K562 (cell line): ENCODE measurements around the gene DYRK1A. TPM values are rescaled to one million over a fixed set of nuclear protein-coding genes. Genes with fewer than 3 reads are reported as not detected.

Source experiments
- ATAC-seq: fragments of 200-7000 bp; cut with Tn5 transposase; 3 replicates; pipeline ENCODE4 v1.9.1; 2020; ENCODE audit warnings: moderate library complexity
- BruUV-seq: library from RNA; stranded (reverse); fragments of 400-500 nt; replicated peaks from 2 replicates; lab custom pipeline; 2021; lab: Mats Ljungman, UMichigan
- CTCF ChIA-PET: fragments of 300-600 bp; formaldehyde crosslinking; extraction: SDS; loops from one replicate; lab custom pipeline; 2021; ENCODE audit warnings: low intra/inter-chr PET ratio; lab: Yijun Ruan, JAX
- POLR2A ChIA-PET: fragments of 300-600, 350-650 bp; sonication (Branson Sonifier 250); formaldehyde crosslinking; extraction: SDS; loops from one replicate; lab custom pipeline; 2021; ENCODE audit warnings: antibody characterized with exemption, inconsistent platforms; lab: Yijun Ruan, JAX
- DNase-seq, 4 experiments: peaks; one replicate each; pipeline versions ENCODE4 v3.0.0 to v3.0.0-alpha.2; 2011 to 2018; ENCODE audit warnings: low spot score in 3 of 4, mixed read lengths in 3 of 4; ENCODE audit errors: extremely low read depth in 1 of 4
- FAIRE-seq: peaks from 2 replicates; lab custom pipeline; 2011; peaks lifted over from hg19 to GRCh38; lab: Jason Lieb, UNC
- H2AFZ ChIP-seq: 2 replicates; pipeline ENCODE4 v1.6.0; 2011; ENCODE audit warnings: low read depth, low read length, control low read depth, inconsistent platforms
- H3K27ac ChIP-seq: fragments of 200-600 bp; 3 replicates; pipeline ENCODE4 v1.8.0; 2011; ENCODE audit warnings: low read depth, mild to moderate bottlenecking, control low read depth, inconsistent platforms, low read length, moderate library complexity, mixed read lengths; ENCODE audit errors: extremely low read depth
- H3K27me3 ChIP-seq, 2 experiments: fragments of 300-600 bp in 1 of 2; 2 replicates in 1 of 2; 3 replicates in 1 of 2; pipeline versions ENCODE4 v1.6.0 to v1.8.0; 2011; ENCODE audit warnings: inconsistent platforms in 2 of 2, low read length in 2 of 2, mild to moderate bottlenecking in 1 of 2, mixed read lengths in 1 of 2, moderate library complexity in 1 of 2; ENCODE audit not compliant: control insufficient read depth in 2 of 2, insufficient read depth in 2 of 2
- H3K36me3 ChIP-seq: fragments of 300-600 bp; 3 replicates; pipeline ENCODE4 v1.8.0; 2011; ENCODE audit warnings: mild to moderate bottlenecking, low read length, inconsistent platforms; ENCODE audit not compliant: control insufficient read depth, insufficient read depth
- H3K4me1 ChIP-seq, 2 experiments: fragments of 200-600 bp in 1 of 2; replicated peaks in 1 of 2; 2 replicates in 1 of 2; 3 replicates in 1 of 2; pipeline versions ENCODE4 v1.5.1 to v1.8.0; 2011; ENCODE audit warnings: inconsistent platforms in 2 of 2, low read length in 2 of 2, mild to moderate bottlenecking in 1 of 2, mixed read lengths in 1 of 2, moderate library complexity in 1 of 2; ENCODE audit not compliant: control insufficient read depth in 2 of 2, insufficient read depth in 2 of 2
- H3K4me2 ChIP-seq: 2 replicates; pipeline ENCODE4 v1.6.1; 2011; ENCODE audit warnings: low read length, control low read depth, inconsistent platforms, mixed read lengths; ENCODE audit not compliant: insufficient read depth
- H3K4me3 ChIP-seq: fragments of 200-600 bp; sonication (generic), shearing (Covaris generic); 2 replicates; pipeline ENCODE4 v1.5.1; 2016; ENCODE audit warnings: control low read depth, inconsistent platforms
- H3K79me2 ChIP-seq: fragments of 200-600 bp; 3 replicates; pipeline ENCODE4 v1.8.0; 2011; ENCODE audit warnings: low read length, inconsistent platforms; ENCODE audit not compliant: control insufficient read depth, insufficient read depth
- H3K9ac ChIP-seq, 2 experiments: 2 replicates each; pipeline versions ENCODE4 v1.6.0 to v1.6.1; 2011; ENCODE audit warnings: low read depth in 2 of 2, low read length in 2 of 2, control low read depth in 1 of 2, inconsistent platforms in 1 of 2, mild to moderate bottlenecking in 1 of 2, mixed read lengths in 1 of 2; ENCODE audit not compliant: insufficient read depth in 1 of 2
- H3K9me1 ChIP-seq: one replicate; pipeline ENCODE4 v1.6.0; 2011; ENCODE audit warnings: inconsistent platforms, mild to moderate bottlenecking, low read length, moderate library complexity; ENCODE audit not compliant: control insufficient read depth, insufficient read depth
- H3K9me3 ChIP-seq: replicated peaks from 2 replicates; pipeline ENCODE4 v1.5.1; 2011; ENCODE audit warnings: low read depth, low read length, inconsistent platforms; ENCODE audit not compliant: control insufficient read depth, insufficient read depth
- H4K20me1 ChIP-seq: replicated peaks from 2 replicates; pipeline ENCODE4 v1.6.1; 2011; ENCODE audit warnings: low read length, inconsistent platforms, mixed read lengths; ENCODE audit not compliant: control insufficient read depth, insufficient read depth
- CBX3 ChIP-seq, 2 experiments: IDR thresholded peaks; 1 replicate in 1 of 2; 2 replicates in 1 of 2; pipeline ENCODE4 v1.6.1; 2012; ENCODE audit warnings: inconsistent platforms in 2 of 2, low read length in 2 of 2, borderline replicate concordance in 1 of 2, control low read depth in 1 of 2
- CC2D1A ChIP-seq: fragments of 450-650 bp; IDR thresholded peaks from 2 replicates; pipeline ENCODE4 v1.6.1; 2017; ENCODE audit warnings: mild to moderate bottlenecking
- CHAMP1 ChIP-seq: fragments of 450-650 bp; IDR thresholded peaks from 2 replicates; pipeline ENCODE4 v1.6.1; 2016; ENCODE audit warnings: mild to moderate bottlenecking
- CHD2 ChIP-seq: IDR thresholded peaks from 2 replicates; pipeline ENCODE4 v1.6.1; 2011; ENCODE audit warnings: low read depth, low read length
- PHF20 ChIP-seq: fragments of 450-650 bp; IDR thresholded peaks from 2 replicates; pipeline ENCODE4 v1.6.1; 2018; ENCODE audit not compliant: partially characterized antibody
- POLR2H ChIP-seq: IDR thresholded peaks from 2 replicates; pipeline ENCODE4 v1.6.1; 2016; ENCODE audit warnings: missing genetic modification characterization, low read depth, mild to moderate bottlenecking, control low read depth, missing compliant biosample characterization, moderate library complexity
- TBP ChIP-seq: optimal IDR thresholded peaks from 2 replicates; pipeline ENCODE3; 2011; ENCODE audit warnings: low read depth, low read length, improper control_type of control experiment
- ZNF764 ChIP-seq: fragments of 250-450 bp; sonication (Bioruptor Pico); IDR thresholded peaks from 2 replicates; pipeline ENCODE4 v1.4.0; 2020; ENCODE audit warnings: low read depth, mild to moderate bottlenecking, moderate library complexity
- whole genome bisulfite sequencing: fragments of 100-300 bp; shearing (Covaris generic); methylation state at CpG from one replicate; pipeline ENCODE4 v1.1.6; 2016; ENCODE audit warnings: low coverage, mixed read lengths; ENCODE audit not compliant: insufficient coverage; ENCODE audit errors: missing lambda C conversion rate; 5-methylcytosine and 5-hydroxymethylcytosine counted together
- in situ Hi-C: fragments of 300-500 bp; cut with MboI; formaldehyde crosslinking; loops from 4 replicates; pipeline ENCODE4 v1.15.0; 2018; ENCODE audit warnings: inconsistent platforms, mixed read lengths
- intact Hi-C: fragments of 100-400 bp; cut with micrococcal nuclease; formaldehyde crosslinking; loops from 2 replicates; pipeline ENCODE4 v1.14.2; 2022
- polyA plus RNA-seq, 8 experiments: library from polyadenylated mRNA; depleted of rRNA in 4 of 8; stranded (reverse) in 5 of 8; unstranded in 3 of 8; fragments of >200 nt; fragmentation: Nextera tagmentation in 2 of 8; fragmentation: Illumina TruSeq in 1 of 8; extraction: Ambion mirVana in 2 of 8; extraction: Trizol in 1 of 8; gene quantifications; 2 replicates each; pipeline versions ENCODE4 v1.2.1 to v1.2.3, GENCODE V29; 2011 to 2014; ENCODE audit warnings: inconsistent platforms in 1 of 8, missing spikeins in 1 of 8
- total RNA-seq, 7 experiments: library from RNA; depleted of rRNA in 6 of 7; stranded (reverse); fragments of >200 nt in 6 of 7; fragmentation: Illumina TruSeq in 2 of 7; extraction: Trizol in 2 of 7; gene quantifications; 2 replicates each; pipeline versions ENCODE4 v1.2.1 to v1.2.3, GENCODE V29; 2011 to 2021; ENCODE audit warnings: low replicate concordance in 1 of 7

DYRK1A gene
- total and polyA plus RNA-seq, 9 of the 15 experiments (the other 6 are each of a cell fraction or from before 2014, with no cell fraction given): 3.7 to 64.8 (median 42.3) TPM

DNA sequence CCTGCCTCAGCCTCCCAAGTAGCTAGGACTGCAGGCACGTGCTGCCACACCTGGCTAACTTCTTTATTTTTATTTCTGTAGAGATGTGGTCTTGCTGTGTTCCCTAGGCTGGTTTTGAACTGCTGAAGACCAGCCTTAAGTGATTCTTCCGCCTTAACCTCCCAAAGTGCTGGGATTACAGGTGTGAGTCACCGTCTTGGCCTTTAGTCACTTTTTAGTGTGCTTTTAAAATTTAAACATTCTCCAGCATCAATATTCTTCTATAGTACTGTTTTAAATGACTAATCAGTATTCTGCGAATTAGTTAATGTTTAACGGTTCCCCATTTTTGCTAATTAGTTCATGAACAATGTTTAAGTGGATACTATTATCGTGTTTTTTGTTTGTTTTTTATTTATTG is 60.6 kb downstream of the DYRK1A start:
- DNase-seq: no peak
- Histone ChIP-seq H2AFZ (no peak overlapping the region), H3K9me1 (no peaks in the 10 kb centered on the region), H3K4me2 (no peak overlapping the region), H3K4me1 (peaks cover 0 to 7% of the 10 kb centered on the region in 2 experiments; a peak in 2 of 5 replicates), H3K27ac (no peak overlapping the region), H4K20me1 (peaks cover 4% of the 10 kb centered on the region; the same call in 1 of the 2 replicates), H3K79me2 (peaks cover 97% of the 10 kb centered on the region), H3K9me3 (no peaks in the 10 kb centered on the region), H3K9ac (no peak overlapping the region), H3K27me3 (no peaks in the 10 kb centered on the region), H3K4me3 (no peak overlapping the region)
- no peak for FAIRE-seq
- ChIA-PET CTCF (no interaction called here), POLR2A (interaction anchor here (0.6 kb wide), 1 partner anchor 18 kb away, joined by 4 read pairs; no protein-coding TSS in a partner anchor)
- 73% methylated on average over 6 of the region's 6 CpGs for WGBS
- no TSS peak for BruUV-seq
- in situ Hi-C loops (no loop called here), intact Hi-C loops (no loop called here)
- TF ChIP-seq POLR2H (tag): no peak
- no peak for TF ChIP-seq ZNF764
- TF ChIP-seq, all 486 proteins: peak for 0
- ATAC-seq: no peak
- H3K36me3 ChIP-seq: peaks cover 83% of the 10 kb centered on the region

DNA sequence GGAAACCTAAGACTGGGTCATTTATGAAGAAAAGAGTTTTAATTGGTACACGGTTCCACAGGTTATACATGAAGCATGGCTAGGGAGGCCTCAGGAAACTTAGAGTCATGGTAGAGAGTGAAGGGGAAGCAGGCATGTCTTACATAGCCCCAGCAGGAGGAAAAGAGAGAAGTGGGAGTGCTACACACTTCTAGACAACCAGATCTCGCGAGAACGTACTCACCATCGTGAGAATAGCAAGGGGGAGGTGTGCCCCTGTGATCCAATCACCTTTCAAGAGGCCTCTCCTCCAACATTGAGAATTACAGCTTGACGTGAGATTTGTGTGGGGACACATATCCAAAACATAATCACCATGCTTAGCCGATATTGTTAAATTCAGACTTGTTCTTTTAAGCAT is 62.8 kb downstream of the DYRK1A start:
- FAIRE-seq: no peak
- ChIA-PET POLR2A (no interaction called here), CTCF (no interaction called here)

More for the DNA sequence above, 62.8 kb downstream of the DYRK1A start:
- H3K9ac ChIP-seq: no peak overlapping the region
- H4K20me1 ChIP-seq: peaks cover 4% of the 10 kb centered on the region; the same call in 1 of the 2 replicates
- no peak overlapping the region for H3K27ac ChIP-seq
- no peak overlapping the region for H3K4me2 ChIP-seq
- peaks cover 67% of the 10 kb centered on the region for H3K36me3 ChIP-seq
- H2AFZ ChIP-seq: no peak overlapping the region
- in situ Hi-C loops (no loop called here), intact Hi-C loops (no loop called here)
- no peaks in the 10 kb centered on the region for H3K27me3 ChIP-seq
- peaks cover 0 to 7% of the 10 kb centered on the region in 2 experiments; a peak in 2 of 5 replicates for H3K4me1 ChIP-seq
- DNase-seq: no peak
- 80% methylated on average over 7 of the region's 7 CpGs for WGBS
- no peaks in the 10 kb centered on the region for H3K9me1 ChIP-seq
- TF ChIP-seq CHAMP1 (peak; percentile 76; the same call in 1 of the 2 replicates), CBX3 (IDR thresholded peaks at IDR 0.05; ENCODE audit: borderline replicate concordance in 1 of 2, low read length in 2 of 2) (peak in 1 of 2 experiments; percentile 72; a peak in 1 of 3 replicates), TBP (no peak), CC2D1A (peak; percentile 74; the same call in 1 of the 2 replicates), PHF20 (no peak), CHD2 (peak; percentile 82)
- H3K79me2 ChIP-seq: peaks cover 95% of the 10 kb centered on the region
- no peaks in the 10 kb centered on the region for H3K9me3 ChIP-seq
- no peak overlapping the region for H3K4me3 ChIP-seq
- ATAC-seq: peak; percentile 28
- BruUV-seq: no TSS peak
